Stimulated activated CD4-positive, alpha-beta T cell treated with anti-CD3 and anti-CD28 coated beads, Interleukin-12 subunit alpha, Interleukin-12 subunit beta, amount 100 ng/mL, for 24 hours (primary cell): ENCODE data around the gene KLF17.
"Not testable (repeated sequence)": the region's sequence is repeated elsewhere in the genome, so short reads cannot be mapped to it uniquely, and the experiment has no call there.

Experiments used
- DNase-seq, 2 experiments: peaks; one replicate each; pipeline ENCODE4 v3.0.0-alpha.2; 2020; ENCODE audit warnings: low read depth in 2 of 2

KLF17 gene

GRCh38 chr1:44108971-44109370 is 9.7 kb upstream of the KLF17 start:
- DNase-seq, result no peak

- no peak for DNase-seq
These were observed 7.7 kb upstream of the KLF17 start for GRCh38 chr1:44110916-44111315.

GRCh38 chr1:44111861-44112260 is 6.8 kb upstream of the KLF17 start:
- no peak for DNase-seq

GRCh38 chr1:44112486-44112885 is 6.1 kb upstream of the KLF17 start:
- DNase-seq, result no peak

GRCh38 chr1:44113095-44113609 is 5.5 kb upstream of the KLF17 start:
- no peak for DNase-seq

GRCh38 chr1:44114098-44114497 is 4.5 kb upstream of the KLF17 start:
- no peak for DNase-seq

- DNase-seq, result not testable (repeated sequence)
These were observed 1.3 kb upstream of the KLF17 start for GRCh38 chr1:44117272-44117671.

GRCh38 chr1:44119525-44119924 is 904 bp downstream of the KLF17 start:
- no peak for DNase-seq

- DNase-seq, result no peak
These were observed 1.9 kb downstream of the KLF17 start for GRCh38 chr1:44120398-44120949.

- no peak for DNase-seq
These were observed 11.2 kb downstream of the KLF17 start for GRCh38 chr1:44129616-44130500.

- no peak for DNase-seq
These were observed 12.8 kb downstream of the KLF17 start for GRCh38 chr1:44131411-44131810.

GRCh38 chr1:44134071-44134920 is 15.7 kb downstream of the KLF17 start:
- no peak for DNase-seq

GRCh38 chr1:44135886-44136285 is 17.3 kb downstream of the KLF17 start:
- DNase-seq, result no peak

- DNase-seq, result no peak
These were observed 19.6 kb downstream of the KLF17 start for GRCh38 chr1:44138239-44138638.

GRCh38 chr1:44139565-44139964 is 20.9 kb downstream of the KLF17 start:
- not testable (repeated sequence) for DNase-seq

GRCh38 chr1:44141531-44141930 is 22.9 kb downstream of the KLF17 start, which contains the start of gene KLF18:
Gene KLF18, minus strand, starts transcription at chr1:44141631. Its CDS starts 0 bp downstream, at chr1:44141631.
- no peak for DNase-seq

- no peak for DNase-seq
These were observed 26.5 kb downstream of the KLF17 start for GRCh38 chr1:44144962-44145756.

GRCh38 chr1:44146536-44147361 is 28.1 kb downstream of the KLF17 start:
- DNase-seq, result no peak

GRCh38 chr1:44147582-44147981 is 29.0 kb downstream of the KLF17 start:
- DNase-seq, result no peak

- no peak for DNase-seq
These were observed 32.7 kb downstream of the KLF17 start for GRCh38 chr1:44151332-44151731.
